Retinal pigment epithelial cell (primary cell): ENCODE results near the gene RNPC3.

Experiments
- DNase-seq: peaks from one replicate; pipeline ENCODE4 v3.0.0-alpha.2; 2010; ENCODE audit warnings: low read depth
- H3K4me3 ChIP-seq: 2 replicates; pipeline ENCODE4 v1.5.1; 2011; ENCODE audit warnings: mild to moderate bottlenecking, low read length, control low read depth, moderate library complexity
- CTCF ChIP-seq: conservative IDR thresholded peaks from 2 replicates; pipeline ENCODE4 v1.5.1; 2011; ENCODE audit warnings: low read depth, low read length, control low read depth, inconsistent platforms

RNPC3 gene

GRCh38 chr1:103509250-103509649, 16.2 kb upstream of the RNPC3 start:
- H3K4me3 ChIP-seq = no peak overlapping the region
- DNase-seq = no peak

GRCh38 chr1:103513711-103514110, 11.8 kb upstream of the RNPC3 start:
- TF ChIP-seq CTCF = no peak
- DNase-seq = no peak
- no peak overlapping the region for H3K4me3 ChIP-seq

More at GRCh38 chr1:103509250-103509649, 16.2 kb upstream of the RNPC3 start:
- TF ChIP-seq CTCF = no peak

- no peak for DNase-seq
- no peak overlapping the region for H3K4me3 ChIP-seq
- TF ChIP-seq CTCF = peak; percentile 75
Measured at GRCh38 chr1:103514920-103515503, 10.5 kb upstream of the RNPC3 start.

GRCh38 chr1:103516283-103516682, 9.2 kb upstream of the RNPC3 start:
- no peak overlapping the region for H3K4me3 ChIP-seq
- TF ChIP-seq CTCF = no peak
- no peak for DNase-seq

- no peak overlapping the region for H3K4me3 ChIP-seq
- DNase-seq = no peak
- no peak for TF ChIP-seq CTCF
Measured at GRCh38 chr1:103516693-103517092, 8.8 kb upstream of the RNPC3 start.

GRCh38 chr1:103517380-103518047, 8.0 kb upstream of the RNPC3 start:
- TF ChIP-seq CTCF = no peak
- DNase-seq = no peak

GRCh38 chr1:103520822-103521221, 4.7 kb upstream of the RNPC3 start:
- TF ChIP-seq CTCF = no peak
- H3K4me3 ChIP-seq = no peak overlapping the region
- DNase-seq = no peak

More at GRCh38 chr1:103517380-103518047, 8.0 kb upstream of the RNPC3 start:
- no peak overlapping the region for H3K4me3 ChIP-seq
